Measurements from ENCODE around the gene EEF1A1.

GRCh38 chr6:73569121-73569520 lies 48.3 kb upstream of the EEF1A1 start:
- TF ChIP-seq POLR2A (IDR thresholded peaks at IDR 0.05; ENCODE audit: borderline replicate concordance, extremely low read depth, insufficient read depth, insufficient read length) (no peak), POLR2AphosphoS5 (IDR thresholded peaks at IDR 0.05; ENCODE audit: low read depth, low read length) (no peak), CTCF (IDR thresholded peaks at IDR 0.05 in 2 of 3, conservative IDR thresholded peaks at IDR 0.05 in 1 of 3; ENCODE audit: borderline replicate concordance in 1 of 3, insufficient read depth in 1 of 3, low read depth in 2 of 3, low read length in 2 of 3) (no peak), ELF1 (IDR thresholded peaks at IDR 0.05; ENCODE audit: borderline replicate concordance, low read depth) (no peak), ATF3 (IDR thresholded peaks at IDR 0.05) (no peak), REST (IDR thresholded peaks at IDR 0.05; ENCODE audit: low read depth) (no peak), ZNF274 (IDR thresholded peaks at IDR 0.05; ENCODE audit: low read depth, low read length) (no peak), RAD21 (IDR thresholded peaks at IDR 0.05; ENCODE audit: low read depth) (no peak), YY1 (IDR thresholded peaks at IDR 0.05; ENCODE audit: extremely low read depth, insufficient replicate concordance, low read depth, low read length) (no peak), JUND (IDR thresholded peaks at IDR 0.05) (no peak), EZH2 (IDR thresholded peaks at IDR 0.05) (no peak), MAX (IDR thresholded peaks at IDR 0.05) (no peak), SIN3A (IDR thresholded peaks at IDR 0.05; ENCODE audit: low read depth) (no peak), SRF (IDR thresholded peaks at IDR 0.05; ENCODE audit: low read depth) (no peak)
